Suprapubic skin (tissue), 3 donors: ENCODE measurements around the gene GJB6.

Experiments
- CTCF ChIP-seq, 2 donors: fragments of 200-600 bp in 1 of 2; fragments of 450-650 bp in 1 of 2; sonication (generic) in 1 of 2; IDR thresholded peaks; one replicate each; pipeline ENCODE4 v1.5.1; 2016 to 2019; ENCODE audit warnings: antibody characterized with exemption in 2 of 2, mild to moderate bottlenecking in 1 of 2, moderate library complexity in 1 of 2
- EP300 ChIP-seq: sonication (generic); formaldehyde crosslinking; IDR thresholded peaks from one replicate; pipeline ENCODE4 v1.6.1; 2017; ENCODE audit warnings: antibody characterized with exemption
- POLR2A ChIP-seq, 2 donors: fragments of 450-650 bp; IDR thresholded peaks; one replicate each; pipeline ENCODE4 v1.6.1; 2017; ENCODE audit warnings: antibody characterized with exemption in 2 of 2, mild to moderate bottlenecking in 2 of 2, moderate library complexity in 2 of 2

DNA sequence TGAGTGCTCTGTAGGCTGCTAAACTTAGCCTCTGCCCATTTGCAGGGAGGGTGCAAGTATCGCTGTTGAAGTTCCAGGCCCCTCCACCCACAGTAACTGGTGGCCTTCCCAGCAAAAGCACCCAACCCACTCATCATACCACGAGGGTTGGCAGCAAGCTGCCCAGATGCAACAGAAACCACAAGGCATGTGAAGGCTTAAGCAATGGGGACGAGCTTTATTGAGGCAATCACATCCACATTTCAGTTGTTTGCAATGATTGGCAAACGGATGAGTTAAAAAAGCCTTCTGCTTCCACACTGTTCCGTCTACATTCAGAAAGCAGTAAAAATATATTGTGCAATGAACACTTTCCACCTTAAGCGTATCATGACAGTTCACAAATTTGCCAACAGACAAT lies 10.3 kb downstream of the GJB6 start:
- TF ChIP-seq EP300: no peak
- TF ChIP-seq CTCF (IDR thresholded peaks at IDR 0.05): no peak
- TF ChIP-seq POLR2A (IDR thresholded peaks at IDR 0.05): no peak
